Muscle of arm (tissue), 12 donors: ENCODE measurements around the gene TMEM80. TPM values are rescaled to one million over a fixed set of nuclear protein-coding genes. Genes with fewer than 3 reads are reported as not detected.
A peak's percentile ranks its signal among the peaks of the same experiment; 100 is the strongest.

Experiments
- DNase-seq: peaks from one replicate; pipeline ENCODE4 v3.0.0-alpha.2; 2013
- polyA plus RNA-seq, 12 donors: library from polyadenylated mRNA; unstranded; fragments of 120-200 nt; gene quantifications; one replicate each; pipeline ENCODE4 v1.2.1, GENCODE V29; 2013; ENCODE audit not compliant: insufficient read length in 12 of 12

TMEM80 gene
- polyA plus RNA-seq, 12 donors, result 13.0 to 34.8 (median 18.9) TPM; not detected in 1

DNA sequence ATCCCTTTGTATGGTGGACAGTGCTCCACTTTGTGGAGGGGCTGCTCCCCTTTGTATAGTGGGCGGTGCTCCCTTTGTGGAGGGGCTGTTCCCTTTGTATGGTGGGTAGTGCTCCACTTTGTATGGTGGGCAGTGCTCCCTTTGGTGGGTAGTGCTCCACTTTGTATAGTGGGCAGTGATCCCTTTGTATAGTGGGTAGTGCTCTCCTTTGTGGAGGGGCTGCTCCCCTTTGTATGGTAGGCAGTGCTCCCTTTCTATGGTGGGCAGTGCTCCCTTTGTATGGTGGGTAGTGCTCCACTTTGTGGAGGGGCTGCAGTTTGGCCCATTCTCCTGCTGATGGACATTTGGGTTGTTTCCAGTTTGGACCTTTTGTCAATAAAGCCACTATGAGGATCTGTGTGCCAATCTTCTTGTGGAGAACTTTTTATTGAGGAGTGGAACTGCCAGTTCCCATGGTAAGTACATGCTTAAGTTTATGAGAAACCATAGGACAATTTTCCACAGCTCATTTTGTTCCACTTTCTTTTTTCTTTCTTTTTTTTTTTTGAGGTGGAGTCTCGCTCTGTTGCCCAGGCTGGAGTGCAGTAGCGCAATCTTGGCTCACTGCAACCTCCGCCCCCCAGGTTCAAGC, 47.1 kb downstream of the TMEM80 start:
- DNase-seq, result no peak

DNA sequence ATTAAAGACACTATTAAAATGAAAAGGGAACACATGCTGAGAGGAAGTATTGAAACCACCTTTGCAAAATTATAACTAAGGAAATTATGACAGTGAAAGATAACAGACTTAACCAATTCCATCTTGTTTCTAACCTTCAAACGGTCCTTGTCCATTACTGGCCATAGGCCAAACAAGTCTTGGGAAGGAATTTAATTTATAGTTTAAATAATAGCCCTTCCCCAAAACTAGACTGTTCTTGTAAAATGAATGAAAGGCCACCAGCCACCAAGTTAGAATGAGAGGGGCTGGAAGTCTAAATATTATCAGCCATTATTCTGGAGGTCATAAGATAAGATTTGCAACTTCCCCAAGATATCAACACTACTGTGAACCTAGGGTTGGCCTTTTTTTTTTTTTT, 49.8 kb downstream of the TMEM80 start:
- no peak for DNase-seq

DNA sequence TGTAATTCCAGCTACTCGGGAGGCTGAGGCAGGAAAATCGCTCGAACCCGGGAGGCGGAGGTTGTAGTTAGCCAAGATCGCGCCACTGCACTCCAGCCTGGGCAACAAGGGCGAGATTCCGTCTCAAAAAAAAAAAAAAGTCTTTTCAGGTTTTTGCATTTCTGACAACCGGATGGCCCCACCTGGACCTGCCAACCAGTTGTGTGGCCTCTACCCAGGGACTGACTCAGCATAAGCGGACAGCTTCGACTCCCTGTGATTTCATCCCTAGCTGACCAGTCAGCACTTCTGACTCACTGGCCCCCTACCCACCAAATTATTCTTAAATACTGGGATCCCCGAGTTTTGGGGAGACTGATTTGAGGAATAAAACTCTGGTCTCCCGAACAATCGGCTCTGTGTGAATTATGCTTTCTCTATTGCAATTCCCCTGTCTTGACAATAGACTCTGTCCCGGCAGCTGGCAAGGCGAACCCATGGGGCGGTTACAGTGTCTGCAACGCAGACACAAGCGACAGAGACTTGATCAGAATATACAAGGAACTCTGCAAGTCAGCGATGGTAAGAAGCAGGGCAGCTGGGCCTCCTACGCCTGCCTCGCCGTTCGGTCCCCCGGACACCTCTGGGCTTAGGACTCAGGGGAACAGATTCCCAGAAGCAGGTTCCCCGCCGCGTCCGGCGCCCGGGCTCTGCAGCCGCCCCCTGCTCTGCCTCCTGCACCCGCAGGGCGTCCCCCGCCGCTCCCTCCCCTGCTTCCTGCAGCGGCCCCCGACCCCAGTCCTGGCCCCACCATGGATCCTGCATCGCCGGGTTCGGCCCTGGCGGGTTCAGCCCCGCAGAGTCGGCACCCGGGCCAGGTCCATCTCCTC, 50.9 kb downstream of the TMEM80 start:
- no peak for DNase-seq

DNA sequence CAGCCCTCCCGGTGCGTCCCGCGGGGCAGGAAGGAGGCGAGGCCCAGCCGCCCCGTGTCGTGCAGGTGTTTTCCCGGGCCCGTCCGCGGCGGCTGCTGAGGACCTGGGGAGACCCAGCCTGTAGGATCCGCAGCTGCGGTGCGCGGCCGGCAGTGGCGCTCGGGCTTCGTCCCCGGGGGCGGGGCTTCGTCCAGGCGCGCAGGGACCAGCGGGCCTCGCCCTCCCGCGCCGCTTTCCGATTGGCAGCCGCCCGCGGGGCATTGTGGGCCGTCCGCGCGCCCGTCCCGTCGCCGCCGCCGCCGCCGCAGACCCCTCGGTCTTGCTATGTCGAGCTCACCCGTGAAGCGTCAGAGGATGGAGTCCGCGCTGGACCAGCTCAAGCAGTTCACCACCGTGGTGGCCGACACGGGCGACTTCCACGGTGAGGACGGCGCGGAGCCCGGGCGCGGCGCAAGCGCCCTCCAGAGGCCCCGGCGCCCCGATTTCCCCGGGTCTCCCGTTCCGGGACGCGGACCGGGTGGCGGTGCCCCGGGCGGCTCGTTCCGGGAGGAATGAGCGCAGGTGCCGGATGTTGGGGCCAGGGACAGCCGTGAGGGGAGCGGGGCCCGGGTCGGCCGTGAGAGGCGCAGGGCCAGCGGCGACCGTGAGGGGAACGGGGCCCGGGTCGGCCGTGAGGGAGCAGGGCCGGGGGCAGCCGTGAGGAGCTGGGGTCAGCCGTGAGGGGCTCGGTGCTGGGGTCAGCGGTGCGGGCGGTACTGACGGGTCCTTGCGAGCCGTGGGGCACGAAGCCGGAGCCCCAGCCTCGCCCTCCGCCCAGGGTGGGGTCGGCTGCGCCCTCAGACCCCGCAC, 51.8 kb downstream of the TMEM80 start, which contains the start of gene TALDO1:
TALDO1 (plus strand) TSS at position 307 of the 849 bp plus-strand sequence; CDS start at position 325, 18 bp downstream.
- DNase-seq, result peak; percentile 87

DNA sequence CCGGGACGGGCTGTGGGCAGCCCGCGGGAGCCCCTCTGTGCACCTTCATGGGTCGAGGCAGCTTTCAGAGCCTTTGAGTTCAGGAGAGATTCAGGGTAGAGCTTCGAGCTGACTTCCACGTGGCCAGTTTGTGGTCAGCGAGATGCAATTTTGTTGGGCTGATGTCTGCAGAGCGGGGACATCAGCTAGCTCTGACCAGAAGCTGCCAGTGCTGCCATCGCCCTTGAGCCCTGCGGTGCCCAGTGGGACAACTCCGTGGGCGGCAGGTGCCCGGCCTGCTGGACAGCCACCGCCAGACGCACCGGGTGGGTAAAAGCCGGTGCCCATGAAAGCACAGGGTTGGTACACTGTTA, 52.4 kb downstream of the TMEM80 start:
- no peak for DNase-seq

DNA sequence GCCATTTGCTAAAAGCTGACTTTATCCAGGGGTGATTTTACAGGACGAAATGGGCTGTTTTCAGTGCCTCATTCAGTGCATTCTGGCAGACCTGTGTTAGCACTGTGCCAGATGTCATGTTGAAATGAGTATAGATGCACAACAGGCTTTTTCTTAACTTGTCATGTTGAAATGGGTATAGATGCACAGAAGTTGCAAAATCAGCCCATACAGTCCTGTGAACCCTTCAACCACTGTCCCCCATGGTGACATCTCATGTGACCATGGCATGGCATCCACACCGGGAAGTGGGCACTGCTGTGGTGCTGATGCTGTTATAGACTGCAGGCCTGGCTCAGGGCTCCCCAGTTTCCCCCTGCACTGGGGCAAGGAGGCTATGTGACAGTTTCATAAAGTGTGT, 54.1 kb downstream of the TMEM80 start:
- DNase-seq, result no peak

Other genes starting within 250 kb of the TMEM80 start
- gene PTDSS2, start 245.5 kb upstream of the TMEM80 start, polyA plus RNA-seq, result 10 to 100 TPM in 11 of 12 donors, not detected in 1; 22.7 to 52.4 (median 26.0) TPM
- 100 to 1,000 TPM in 1 of 12 donors, 10 to 100 TPM in 10, not detected in 1; 69.4 to 126 (median 78.8) TPM for gene RNH1, start 188.6 kb upstream of the TMEM80 start, polyA plus RNA-seq
- gene HRAS, start 160.2 kb upstream of the TMEM80 start, polyA plus RNA-seq, result 100 to 1,000 TPM in 6 of 12 donors, 10 to 100 TPM in 5, not detected in 1; 62.1 to 123 (median 101) TPM
- gene LRRC56, start 158.3 kb upstream of the TMEM80 start, polyA plus RNA-seq, result 1 to 10 TPM in 10 of 12 donors, not detected in 2; 1.7 to 8.2 (median 4.3) TPM
- gene LMNTD2, start 135.1 kb upstream of the TMEM80 start, polyA plus RNA-seq, result 1 to 10 TPM in 1 of 12 donors, under 1 TPM in 9, not detected in 2; 0.17 to 2.5 (median 0.50) TPM
- gene RASSF7, start 134.8 kb upstream of the TMEM80 start, polyA plus RNA-seq, result 10 to 100 TPM in 1 of 12 donors, 1 to 10 TPM in 10, not detected in 1; 1.7 to 15.5 (median 2.4) TPM
- gene PHRF1, start 119.3 kb upstream of the TMEM80 start, polyA plus RNA-seq, result 10 to 100 TPM in 11 of 12 donors, not detected in 1; 13.6 to 31.4 (median 14.8) TPM
- 10 to 100 TPM in 5 of 12 donors, 1 to 10 TPM in 6, not detected in 1; 6.6 to 15.3 (median 9.9) TPM for gene IRF7, start 79.9 kb upstream of the TMEM80 start, polyA plus RNA-seq
- gene CDHR5, start 70.9 kb upstream of the TMEM80 start, polyA plus RNA-seq, result 100 to 1,000 TPM in 1 of 12 donors, 1 to 10 TPM in 7, under 1 TPM in 3, not detected in 1; 0.49 to 137 (median 1.7) TPM
- 100 to 1,000 TPM in 1 of 12 donors, 10 to 100 TPM in 9, not detected in 2; 17.6 to 109 (median 52.1) TPM for gene SCT, start 68.6 kb upstream of the TMEM80 start, polyA plus RNA-seq
- under 1 TPM in 9 of 12 donors, not detected in 3; 0.36 to 0.98 (median 0.71) TPM for gene DRD4, start 58.5 kb upstream of the TMEM80 start, polyA plus RNA-seq
- 10 to 100 TPM in 11 of 12 donors, not detected in 1; 20.7 to 41.0 (median 24.3) TPM for gene DEAF1, start 594 bp upstream of the TMEM80 start, polyA plus RNA-seq
- 10 to 100 TPM in 4 of 12 donors, 1 to 10 TPM in 7, not detected in 1; 1.2 to 54.4 (median 2.7) TPM for gene EPS8L2, start 10.4 kb downstream of the TMEM80 start, polyA plus RNA-seq
- gene TALDO1, start 51.6 kb downstream of the TMEM80 start, polyA plus RNA-seq, result 100 to 1,000 TPM in 1 of 12 donors, 10 to 100 TPM in 10, not detected in 1; 53.5 to 102 (median 62.2) TPM
- gene GATD1, start 81.7 kb downstream of the TMEM80 start, polyA plus RNA-seq, result 10 to 100 TPM in 11 of 12 donors, not detected in 1; 32.8 to 54.7 (median 36.4) TPM
- under 1 TPM in 10 of 12 donors, not detected in 2; 0.13 to 0.77 (median 0.36) TPM for gene CEND1, start 94.3 kb downstream of the TMEM80 start, polyA plus RNA-seq
- 10 to 100 TPM in 6 of 12 donors, 1 to 10 TPM in 5, not detected in 1; 7.9 to 15.5 (median 10.6) TPM for gene SLC25A22, start 102.5 kb downstream of the TMEM80 start, polyA plus RNA-seq
- 10 to 100 TPM in 1 of 12 donors, 1 to 10 TPM in 10, not detected in 1; 4.5 to 11.4 (median 6.5) TPM for gene PIDD1, start 109.4 kb downstream of the TMEM80 start, polyA plus RNA-seq
- 1,000 to 10,000 TPM; 1,154 to 1,810 (median 1,407) TPM for gene RPLP2, start 114.2 kb downstream of the TMEM80 start, polyA plus RNA-seq
- gene PNPLA2, start 123.1 kb downstream of the TMEM80 start, polyA plus RNA-seq, result 10 to 100 TPM in 11 of 12 donors, not detected in 1; 19.5 to 40.3 (median 23.8) TPM
- gene CRACR2B, start 132.1 kb downstream of the TMEM80 start, polyA plus RNA-seq, result 10 to 100 TPM in 5 of 12 donors, 1 to 10 TPM in 6, not detected in 1; 5.8 to 34.3 (median 9.8) TPM
- gene CD151, start 137.1 kb downstream of the TMEM80 start, polyA plus RNA-seq, result 100 to 1,000 TPM in 10 of 12 donors, 10 to 100 TPM in 1, not detected in 1; 75.9 to 300 (median 133) TPM
- gene POLR2L, start 146.7 kb downstream of the TMEM80 start, polyA plus RNA-seq, result 100 to 1,000 TPM in 6 of 12 donors, 10 to 100 TPM in 5, not detected in 1; 78.8 to 121 (median 100) TPM
- 100 to 1,000 TPM in 1 of 12 donors, 10 to 100 TPM in 10, not detected in 1; 35.8 to 102 (median 46.9) TPM for gene TSPAN4, start 147.0 kb downstream of the TMEM80 start, polyA plus RNA-seq
- gene CHID1, start 215.0 kb downstream of the TMEM80 start, polyA plus RNA-seq, result 10 to 100 TPM in 11 of 12 donors, not detected in 1; 45.9 to 70.1 (median 58.2) TPM
- 100 to 1,000 TPM in 1 of 12 donors, 10 to 100 TPM in 10, not detected in 1; 39.8 to 131 (median 46.5) TPM for gene AP2A2, start 230.1 kb downstream of the TMEM80 start, polyA plus RNA-seq